HepG2 (cell line): ENCODE measurements around the gene CYRIA. TPM values are rescaled to one million over a fixed set of nuclear protein-coding genes. Genes with fewer than 3 reads are reported as not detected.

ENCODE experiments used
- ATAC-seq: fragments of 200-7000 bp; cut with Tn5 transposase; 3 replicates; pipeline ENCODE4 v1.9.1; 2020; ENCODE audit warnings: mild to moderate bottlenecking, moderate library complexity
- BruUV-seq: library from RNA; stranded (reverse); fragments of 400-500 nt; replicated peaks from 2 replicates; lab custom pipeline; 2021; lab: Mats Ljungman, UMichigan
- CTCF ChIA-PET: fragments of 300-600 bp; formaldehyde crosslinking; extraction: SDS; loops from one replicate; lab custom pipeline; 2021; ENCODE audit warnings: low total read pairs, inconsistent platforms, low intra/inter-chr PET ratio; lab: Yijun Ruan, JAX
- POLR2A ChIA-PET: fragments of 350-600 bp; sonication (Branson Sonifier 250); formaldehyde crosslinking; loops from one replicate; lab custom pipeline; 2020; ENCODE audit warnings: antibody characterized with exemption, inconsistent platforms; lab: Yijun Ruan, JAX
- DNase-seq: peaks from one replicate; pipeline ENCODE4 v3.0.0-alpha.2; 2015; ENCODE audit warnings: low spot score
- FAIRE-seq: peaks from 3 replicates; lab custom pipeline; 2011; peaks lifted over from hg19 to GRCh38; lab: Jason Lieb, UNC
- H2AFZ ChIP-seq: one replicate; pipeline ENCODE4 v1.6.1; 2011; ENCODE audit warnings: low read length, inconsistent platforms
- H3K27ac ChIP-seq: fragments of 300-600 bp; 3 replicates; pipeline ENCODE4 v1.8.0; 2011; ENCODE audit warnings: mixed run types, mild to moderate bottlenecking, mixed read lengths, low read length, inconsistent platforms; ENCODE audit not compliant: insufficient read depth; ENCODE audit errors: extremely low read length
- H3K27me3 ChIP-seq, 2 experiments: fragments of 200-600 bp in 1 of 2; 2 replicates in 1 of 2; 3 replicates in 1 of 2; pipeline versions ENCODE4 v1.6.0 to v1.8.0; 2011; ENCODE audit warnings: low read length in 2 of 2, mild to moderate bottlenecking in 2 of 2, moderate library complexity in 2 of 2, inconsistent platforms in 1 of 2; ENCODE audit not compliant: insufficient read depth in 2 of 2, control insufficient read depth in 1 of 2
- H3K36me3 ChIP-seq, 2 experiments: fragments of 200-600 bp in 1 of 2; replicated peaks in 1 of 2; 2 replicates in 1 of 2; 3 replicates in 1 of 2; pipeline versions ENCODE4 v1.5.1 to v1.8.0; 2011; ENCODE audit warnings: low read length in 2 of 2, inconsistent platforms in 1 of 2; ENCODE audit not compliant: insufficient read depth in 2 of 2, control insufficient read depth in 1 of 2
- H3K4me1 ChIP-seq: 2 replicates; pipeline ENCODE4 v1.5.1; 2012; ENCODE audit warnings: low read length, inconsistent platforms; ENCODE audit not compliant: insufficient read depth
- H3K4me2 ChIP-seq: 2 replicates; pipeline ENCODE4 v1.6.0; 2011; ENCODE audit warnings: low read depth, low read length, inconsistent platforms
- H3K4me3 ChIP-seq, 3 experiments: fragments of 200-600 bp in 1 of 3; sonication (generic), shearing (Covaris generic) in 1 of 3; replicated peaks in 1 of 3; 2 replicates each; pipeline ENCODE4 v1.5.1; 2011 to 2016; ENCODE audit warnings: low read length in 3 of 3, inconsistent platforms in 2 of 3, low read depth in 2 of 3, mild to moderate bottlenecking in 2 of 3, control low read depth in 1 of 3, mixed read lengths in 1 of 3; ENCODE audit not compliant: insufficient read depth in 1 of 3
- H3K79me2 ChIP-seq: one replicate; pipeline ENCODE4 v1.6.1; 2011; ENCODE audit warnings: low read length, inconsistent platforms; ENCODE audit not compliant: insufficient read depth
- H3K9ac ChIP-seq: 2 replicates; pipeline ENCODE4 v1.6.0; 2011; ENCODE audit warnings: mild to moderate bottlenecking, low read depth, low read length, inconsistent platforms; ENCODE audit not compliant: insufficient read depth
- H3K9me3 ChIP-seq: 2 replicates; pipeline ENCODE4 v1.5.1; 2012; ENCODE audit warnings: mild to moderate bottlenecking, low read length
- H4K20me1 ChIP-seq: 2 replicates; pipeline ENCODE4 v1.6.0; 2011; ENCODE audit warnings: inconsistent platforms, mild to moderate bottlenecking, low read length, moderate library complexity; ENCODE audit not compliant: insufficient read depth
- FOXM1 ChIP-seq: sonication (generic); formaldehyde crosslinking; IDR thresholded peaks from 2 replicates; pipeline ENCODE4 v1.5.0; 2020; ENCODE audit warnings: missing genetic modification reagents
- HOXA3 ChIP-seq: sonication (generic); formaldehyde crosslinking; IDR thresholded peaks from 2 replicates; pipeline ENCODE4 v1.5.0; 2020; ENCODE audit warnings: missing genetic modification reagents
- MLLT10 ChIP-seq: sonication (generic); formaldehyde crosslinking; IDR thresholded peaks from 2 replicates; pipeline ENCODE4 v1.4.0; 2020; ENCODE audit warnings: missing genetic modification reagents
- ONECUT2 ChIP-seq: sonication (generic); formaldehyde crosslinking; IDR thresholded peaks from 2 replicates; pipeline ENCODE4 v1.4.0; 2020; ENCODE audit warnings: missing genetic modification reagents
- PHF5A ChIP-seq: IDR thresholded peaks from one replicate; pipeline ENCODE4 v1.6.1; 2018; ENCODE audit warnings: low read depth, missing genetic modification reagents; ENCODE audit not compliant: unreplicated experiment
- SP140L ChIP-seq: sonication (generic); formaldehyde crosslinking; IDR thresholded peaks from 2 replicates; pipeline ENCODE4 v1.4.0; 2020; ENCODE audit warnings: missing genetic modification reagents, borderline replicate concordance
- WIZ ChIP-seq: sonication (generic); formaldehyde crosslinking; IDR thresholded peaks from 2 replicates; pipeline ENCODE4 v1.5.1; 2020; ENCODE audit warnings: mild to moderate bottlenecking, missing genetic modification reagents
- ZNF615 ChIP-seq: sonication (generic); formaldehyde crosslinking; IDR thresholded peaks from 2 replicates; pipeline ENCODE4 v1.5.0; 2020; ENCODE audit warnings: mild to moderate bottlenecking, missing genetic modification reagents, borderline replicate concordance
- WGBS: methylation state at CpG from one replicate; pipeline ENCODE4 v1.1.6; 2017; ENCODE audit warnings: low lambda C conversion rate; 5-methylcytosine and 5-hydroxymethylcytosine counted together
- in situ Hi-C: cut with HindIII; loops from 2 replicates; pipeline ENCODE4 v1.10.0; 2017; ENCODE audit warnings: low pct_unique_long_range_greater_than_20kb; ENCODE audit not compliant: extremely low pct_ligation_motif_present
- intact Hi-C: fragments of 100-400 bp; cut with micrococcal nuclease; formaldehyde crosslinking; loops from one replicate; pipeline ENCODE4 v1.10.0; 2022; ENCODE audit not compliant: unreplicated experiment
- polyA plus RNA-seq, 8 experiments: library from polyadenylated mRNA; depleted of rRNA in 3 of 8; stranded (reverse) in 7 of 8; unstranded in 1 of 8; fragments of >200 nt; fragmentation: Illumina TruSeq in 4 of 8; extraction: Trizol in 4 of 8; gene quantifications; 2 replicates each; pipeline versions ENCODE4 v1.2.1 to v1.2.3, GENCODE V29; 2011 to 2016; ENCODE audit warnings: low read depth in 4 of 8, missing spikeins in 1 of 8, mixed read lengths in 1 of 8; ENCODE audit not compliant: insufficient read depth in 1 of 8
- total RNA-seq, 5 experiments: library from RNA; depleted of rRNA; stranded (reverse); fragments of >200 nt; fragmentation: Illumina TruSeq; extraction: Trizol; gene quantifications; 2 replicates each; pipeline ENCODE4 v1.2.3, GENCODE V29; 2016; ENCODE audit warnings: low read depth in 1 of 5
- TF ChIP-seq, protein P1 (sequence below): sonication (generic); formaldehyde crosslinking; IDR thresholded peaks from 2 replicates; pipeline ENCODE4 v1.4.0; 2020; ENCODE audit warnings: mild to moderate bottlenecking, missing genetic modification reagents
- TF ChIP-seq, protein P2 (sequence below): sonication (generic); formaldehyde crosslinking; IDR thresholded peaks from 2 replicates; pipeline ENCODE4 v1.8.1; 2023; ENCODE audit warnings: missing genetic modification reagents, inconsistent platforms, borderline replicate concordance
- TF ChIP-seq, protein P3 (sequence below): sonication (generic); formaldehyde crosslinking; IDR thresholded peaks from 2 replicates; pipeline ENCODE4 v1.4.0; 2020; ENCODE audit warnings: mild to moderate bottlenecking, missing genetic modification reagents

Gene CYRIA
- total and polyA plus RNA-seq, 2 of the 13 experiments (the other 11 are each of a cell fraction or from before 2014, with no cell fraction given): 0.09 TPM; not detected in 1

DNA sequence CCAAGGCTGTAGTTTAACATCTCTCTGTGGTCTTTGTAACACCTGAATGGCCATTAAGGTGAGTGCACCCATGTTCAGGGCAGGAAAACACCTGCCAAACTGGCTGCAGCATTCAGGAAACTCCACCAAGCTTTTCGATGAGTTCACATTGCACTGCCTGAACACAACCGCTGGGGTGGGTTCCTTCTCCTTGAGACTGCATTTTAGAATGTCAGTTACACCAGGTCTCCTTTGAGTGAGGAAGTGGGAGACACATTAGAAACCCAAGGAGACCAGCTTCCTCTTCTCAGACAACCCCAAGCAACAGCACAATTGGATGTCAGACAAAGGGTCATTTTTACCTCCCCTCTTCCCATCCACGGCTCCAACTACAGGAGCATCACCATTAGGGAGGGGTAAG is 35.2 kb downstream of the CYRIA start:
- Histone ChIP-seq H4K20me1 (no peaks in the 10 kb centered on the region), H3K9me3 (no peaks in the 10 kb centered on the region), H2AFZ (no peak overlapping the region), H3K79me2 (no peaks in the 10 kb centered on the region), H3K4me3 (no peak overlapping the region), H3K4me2 (no peak overlapping the region), H3K27ac (no peak overlapping the region), H3K27me3 (peaks cover 0 to 11% of the 10 kb centered on the region in 2 experiments; a peak in 2 of 5 replicates), H3K9ac (no peak overlapping the region), H3K36me3 (no peaks in the 10 kb centered on the region), H3K4me1 (no peaks in the 10 kb centered on the region)
- intact Hi-C loops: no loop called here
- no TSS peak for BruUV-seq
- FAIRE-seq (no peak), DNase-seq (no peak), ATAC-seq (no peak)
- CTCF ChIA-PET: no interaction called here
- 48% methylated on average over 3 of the region's 3 CpGs for WGBS
- POLR2A ChIA-PET: no interaction called here
- in situ Hi-C loops: no loop called here
- TF ChIP-seq, protein P1, sequence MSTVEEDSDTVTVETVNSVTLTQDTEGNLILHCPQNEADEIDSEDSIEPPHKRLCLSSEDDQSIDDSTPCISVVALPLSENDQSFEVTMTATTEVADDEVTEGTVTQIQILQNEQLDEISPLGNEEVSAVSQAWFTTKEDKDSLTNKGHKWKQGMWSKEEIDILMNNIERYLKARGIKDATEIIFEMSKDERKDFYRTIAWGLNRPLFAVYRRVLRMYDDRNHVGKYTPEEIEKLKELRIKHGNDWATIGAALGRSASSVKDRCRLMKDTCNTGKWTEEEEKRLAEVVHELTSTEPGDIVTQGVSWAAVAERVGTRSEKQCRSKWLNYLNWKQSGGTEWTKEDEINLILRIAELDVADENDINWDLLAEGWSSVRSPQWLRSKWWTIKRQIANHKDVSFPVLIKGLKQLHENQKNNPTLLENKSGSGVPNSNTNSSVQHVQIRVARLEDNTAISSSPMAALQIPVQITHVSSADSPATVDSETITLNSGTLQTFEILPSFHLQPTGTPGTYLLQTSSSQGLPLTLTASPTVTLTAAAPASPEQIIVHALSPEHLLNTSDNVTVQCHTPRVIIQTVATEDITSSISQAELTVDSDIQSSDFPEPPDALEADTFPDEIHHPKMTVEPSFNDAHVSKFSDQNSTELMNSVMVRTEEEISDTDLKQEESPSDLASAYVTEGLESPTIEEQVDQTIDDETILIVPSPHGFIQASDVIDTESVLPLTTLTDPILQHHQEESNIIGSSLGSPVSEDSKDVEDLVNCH (CRISPR knock-in tag): no peak
- TF ChIP-seq, protein P2, sequence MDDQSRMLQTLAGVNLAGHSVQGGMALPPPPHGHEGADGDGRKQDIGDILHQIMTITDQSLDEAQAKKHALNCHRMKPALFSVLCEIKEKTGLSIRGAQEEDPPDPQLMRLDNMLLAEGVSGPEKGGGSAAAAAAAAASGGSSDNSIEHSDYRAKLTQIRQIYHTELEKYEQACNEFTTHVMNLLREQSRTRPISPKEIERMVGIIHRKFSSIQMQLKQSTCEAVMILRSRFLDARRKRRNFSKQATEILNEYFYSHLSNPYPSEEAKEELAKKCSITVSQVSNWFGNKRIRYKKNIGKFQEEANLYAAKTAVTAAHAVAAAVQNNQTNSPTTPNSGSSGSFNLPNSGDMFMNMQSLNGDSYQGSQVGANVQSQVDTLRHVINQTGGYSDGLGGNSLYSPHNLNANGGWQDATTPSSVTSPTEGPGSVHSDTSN (CRISPR knock-in tag): no peak

DNA sequence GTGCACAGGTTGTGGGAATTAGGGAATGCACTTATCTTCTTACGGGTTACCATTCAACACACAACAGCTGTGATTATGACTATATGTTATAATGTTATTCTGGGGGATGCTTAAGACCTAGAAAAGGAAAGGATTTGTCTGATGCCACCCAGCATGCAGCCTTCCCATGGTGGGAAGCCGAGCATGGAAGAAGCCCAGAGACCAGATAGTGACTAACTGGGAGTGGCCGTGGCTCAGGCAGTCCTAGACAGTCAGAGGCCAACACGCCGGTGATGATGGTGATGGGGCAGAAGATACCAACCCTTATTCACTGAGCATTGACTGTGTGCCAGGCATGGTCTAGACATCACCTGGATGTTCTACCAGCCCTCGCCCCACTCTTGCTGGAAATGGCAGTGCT is 35.9 kb downstream of the CYRIA start:
- no peak for DNase-seq
- no TSS peak for BruUV-seq
- ATAC-seq: no peak
- Histone ChIP-seq H3K27me3 (peaks cover 0 to 11% of the 10 kb centered on the region in 2 experiments; a peak in 2 of 5 replicates), H3K79me2 (no peaks in the 10 kb centered on the region), H3K4me2 (no peak overlapping the region), H3K27ac (no peak overlapping the region), H4K20me1 (no peaks in the 10 kb centered on the region), H3K36me3 (no peaks in the 10 kb centered on the region), H3K9me3 (no peaks in the 10 kb centered on the region), H3K4me3 (no peak overlapping the region), H3K9ac (no peak overlapping the region), H3K4me1 (no peaks in the 10 kb centered on the region), H2AFZ (no peak overlapping the region)
- intact Hi-C loops: no loop called here
- ChIA-PET POLR2A (no interaction called here), CTCF (no interaction called here)
- WGBS: 26% methylated on average over 3 of the region's 6 CpGs
- FAIRE-seq: no peak
- in situ Hi-C loops: no loop called here
- TF ChIP-seq PHF5A (CRISPR knock-in tag) (no peak), ONECUT2 (CRISPR knock-in tag) (no peak), FOXM1 (CRISPR knock-in tag) (no peak), MLLT10 (CRISPR knock-in tag) (no peak), WIZ (CRISPR knock-in tag) (no peak), HOXA3 (no peak), SP140L (CRISPR knock-in tag) (no peak), ZNF615 (CRISPR knock-in tag) (no peak)
- TF ChIP-seq, protein P3, sequence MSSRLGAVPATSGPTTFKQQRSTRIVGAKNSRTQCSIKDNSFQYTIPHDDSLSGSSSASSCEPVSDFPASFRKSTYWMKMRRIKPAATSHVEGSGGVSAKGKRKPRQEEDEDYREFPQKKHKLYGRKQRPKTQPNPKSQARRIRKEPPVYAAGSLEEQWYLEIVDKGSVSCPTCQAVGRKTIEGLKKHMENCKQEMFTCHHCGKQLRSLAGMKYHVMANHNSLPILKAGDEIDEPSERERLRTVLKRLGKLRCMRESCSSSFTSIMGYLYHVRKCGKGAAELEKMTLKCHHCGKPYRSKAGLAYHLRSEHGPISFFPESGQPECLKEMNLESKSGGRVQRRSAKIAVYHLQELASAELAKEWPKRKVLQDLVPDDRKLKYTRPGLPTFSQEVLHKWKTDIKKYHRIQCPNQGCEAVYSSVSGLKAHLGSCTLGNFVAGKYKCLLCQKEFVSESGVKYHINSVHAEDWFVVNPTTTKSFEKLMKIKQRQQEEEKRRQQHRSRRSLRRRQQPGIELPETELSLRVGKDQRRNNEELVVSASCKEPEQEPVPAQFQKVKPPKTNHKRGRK: no peak
